Measurements from ENCODE around the gene ZBBX. TPM values are rescaled to one million over a fixed set of nuclear protein-coding genes. Genes with fewer than 3 reads are reported as not detected.

Gene ZBBX
- total and polyA plus RNA-seq, 10 of the 15 experiments (the other 5 are each of a cell fraction or from before 2014, with no cell fraction given) = 0.01 to 0.34 (median 0.17) TPM; not detected in 6

DNA sequence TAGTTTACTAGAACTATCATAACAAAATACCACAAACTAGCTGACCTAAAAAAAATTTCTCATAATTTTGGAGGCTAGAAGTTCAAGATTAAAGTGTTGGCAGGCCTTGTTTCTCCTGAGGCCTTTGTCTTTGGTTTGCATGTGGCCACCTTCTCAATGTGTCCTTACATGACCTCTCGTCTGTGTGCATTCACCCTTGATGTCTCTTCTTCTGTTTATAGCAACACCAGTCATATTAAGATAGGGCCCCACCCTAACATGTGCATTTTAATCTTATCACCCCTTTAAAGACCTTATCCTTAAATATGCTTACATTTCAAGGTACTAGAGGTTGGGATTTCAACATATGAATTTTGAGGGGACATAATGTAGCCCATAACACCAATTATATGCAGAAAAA is 177.0 kb downstream of the ZBBX start (continued):
- no peak for TF ChIP-seq IKZF2 (IDR thresholded peaks at IDR 0.05)

DNA sequence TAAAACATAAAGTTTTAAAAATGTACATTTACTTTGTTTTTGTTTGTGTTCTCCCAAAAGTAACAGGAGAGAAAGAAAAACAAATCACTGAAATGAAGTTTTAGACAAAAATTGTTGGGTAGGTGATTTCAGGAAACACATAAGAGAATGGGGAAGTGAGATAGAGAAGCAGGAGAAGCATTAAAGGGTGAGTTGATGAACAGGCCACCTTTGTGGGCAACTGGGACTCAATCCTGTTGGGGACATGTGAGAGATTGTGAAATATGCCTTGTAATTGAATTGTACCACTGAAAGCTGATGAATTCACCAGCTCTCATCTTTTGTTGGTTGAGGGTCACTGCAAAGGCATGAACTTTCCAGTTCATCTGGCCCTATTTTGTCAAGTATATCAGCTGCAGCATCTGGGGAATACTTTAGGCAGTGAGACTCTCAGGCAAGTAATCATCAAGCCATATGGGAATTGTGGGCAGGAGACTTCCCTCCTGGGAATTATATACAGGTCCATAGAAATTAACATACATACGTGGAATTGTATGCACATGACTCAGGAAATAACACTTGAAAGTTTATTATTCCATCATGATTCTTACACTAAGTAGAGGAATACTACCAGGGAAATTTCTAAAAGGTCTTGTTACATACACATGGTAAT is 181.0 kb downstream of the ZBBX start:
- BruUV-seq (replicated peaks) = no TSS peak
- RAD21 ChIA-PET (ENCODE audit: unreplicated experiment) = no interaction called here

More for the DNA sequence above, 181.0 kb downstream of the ZBBX start:
- H3K27me3 ChIP-seq (replicated peaks in 1 of 2; ENCODE audit: control insufficient read depth in 2 of 2, insufficient read depth in 2 of 2, low read length in 1 of 2) = no peaks in the 10 kb centered on the region
- ChIA-PET CTCF (interaction anchor here (1.4 kb wide), 1 partner anchor 9 kb away, joined by 3 read pairs; no protein-coding TSS in a partner anchor), SMC1A (ENCODE audit: uncharacterized antibody, unreplicated experiment) (interaction anchor here (0.6 kb wide), 1 partner anchor 269 kb away, joined by 4 read pairs; no protein-coding TSS in a partner anchor), POLR2A (no interaction called here)
- no peak overlapping the region for H3K27ac ChIP-seq (ENCODE audit: control insufficient read depth, insufficient read depth)
- no peaks in the 10 kb centered on the region for H3K9me3 ChIP-seq (replicated peaks; ENCODE audit: control insufficient read depth, insufficient read depth, low read length)
- WGBS (ENCODE audit: insufficient coverage, insufficient replicate concordance, low lambda C conversion rate, missing lambda C conversion rate) = 0% methylated on average over 1 of the region's 1 CpG
- H3K36me3 ChIP-seq (ENCODE audit: control insufficient read depth in 2 of 2, insufficient read depth in 2 of 2, low read length in 1 of 2) = no peaks in the 10 kb centered on the region
- no peak overlapping the region for H3K4me2 ChIP-seq (ENCODE audit: control insufficient read depth, insufficient read depth)
- H3K79me2 ChIP-seq (ENCODE audit: control insufficient read depth, insufficient read depth, low read length) = no peaks in the 10 kb centered on the region
- no peak overlapping the region for H3K4me3 ChIP-seq
- H2AFZ ChIP-seq (ENCODE audit: control insufficient read depth, low read depth, low read length) = no peak overlapping the region
- H3K4me1 ChIP-seq (ENCODE audit: control insufficient read depth, insufficient read depth, low read length) = no peaks in the 10 kb centered on the region
- no peak for FAIRE-seq
- intact Hi-C loops (cut with micrococcal nuclease; ENCODE audit: unreplicated experiment) (no loop called here), in situ Hi-C loops (cut with MboI) (no loop called here)
- peak; percentile 55 for ATAC-seq
- no peaks in the 10 kb centered on the region for H4K20me1 ChIP-seq (ENCODE audit: control insufficient read depth, insufficient read depth)
- H3K9ac ChIP-seq (ENCODE audit: control insufficient read depth, insufficient read depth, low read length) = no peak overlapping the region
- TF ChIP-seq NR2F1 (conservative IDR thresholded peaks at IDR 0.05) = 0 out of 2 replicates have a peak, but pooled peaks have one; percentile 17
- TF ChIP-seq PAX8 (IDR thresholded peaks at IDR 0.05) = no peak
- peak; percentile 53; the same call in 1 of the 2 replicates for TF ChIP-seq SPI1 (IDR thresholded peaks at IDR 0.05; ENCODE audit: borderline replicate concordance, insufficient read depth, low read depth, low read length)
- DNase-seq (ENCODE audit: low read depth, low spot score) = peak; percentile 3

Other genes with a start within 250 kb of the ZBBX start
- gene SERPINI2, start 93.7 kb upstream of the ZBBX start, total RNA-seq (2014; rRNA removed) = not detected in 2 replicates
- gene SERPINI2, start 93.7 kb upstream of the ZBBX start, total RNA-seq (2014; rRNA removed; fragmentation: Illumina TruSeq; extraction: Trizol) = not detected in 2 replicates
- gene SERPINI2, start 93.7 kb upstream of the ZBBX start, total RNA-seq (2021) = 0.19 and 0.33 TPM in 2 replicates
- not detected in 2 replicates for gene SERPINI2, start 93.7 kb upstream of the ZBBX start, polyA plus RNA-seq (2011; rRNA removed)
- gene SERPINI2, start 93.7 kb upstream of the ZBBX start, polyA plus RNA-seq (2014; fragmentation: Illumina TruSeq; extraction: Trizol) = not detected in 2 replicates
- gene SERPINI2, start 93.7 kb upstream of the ZBBX start, polyA plus RNA-seq (2014; fragmentation: Nextera tagmentation; extraction: Ambion mirVana) = not detected
- not detected in 2 replicates for gene SERPINI2, start 93.7 kb upstream of the ZBBX start, polyA plus RNA-seq (2014; rRNA removed)
- gene SERPINI2, start 93.7 kb upstream of the ZBBX start, polyA plus RNA-seq (2016; fragmentation: Nextera tagmentation; extraction: Ambion mirVana) = not detected